Vagina (tissue), 2 donors: ENCODE data around the gene HELZ.
"Not testable (repeated sequence)": the region's sequence is repeated elsewhere in the genome, so short reads cannot be mapped to it uniquely, and the experiment has no call there.

ENCODE experiments used
- CTCF ChIP-seq, 3 experiments: fragments of 450-650 bp in 2 of 3; fragments of 200-600 bp in 1 of 3; sonication (generic) in 1 of 3; IDR thresholded peaks; one replicate each; pipeline ENCODE4 v1.5.1; 2017 to 2019; ENCODE audit warnings: antibody characterized with exemption in 3 of 3, mild to moderate bottlenecking in 2 of 3, moderate library complexity in 2 of 3
- POLR2AphosphoS5 ChIP-seq, 2 donors: sonication (generic); formaldehyde crosslinking; IDR thresholded peaks; one replicate each; pipeline ENCODE4 v1.9.0; 2017; ENCODE audit warnings: antibody characterized with exemption in 2 of 2, mild to moderate bottlenecking in 2 of 2, low read depth in 1 of 2; ENCODE audit not compliant: insufficient read depth in 1 of 2

DNA sequence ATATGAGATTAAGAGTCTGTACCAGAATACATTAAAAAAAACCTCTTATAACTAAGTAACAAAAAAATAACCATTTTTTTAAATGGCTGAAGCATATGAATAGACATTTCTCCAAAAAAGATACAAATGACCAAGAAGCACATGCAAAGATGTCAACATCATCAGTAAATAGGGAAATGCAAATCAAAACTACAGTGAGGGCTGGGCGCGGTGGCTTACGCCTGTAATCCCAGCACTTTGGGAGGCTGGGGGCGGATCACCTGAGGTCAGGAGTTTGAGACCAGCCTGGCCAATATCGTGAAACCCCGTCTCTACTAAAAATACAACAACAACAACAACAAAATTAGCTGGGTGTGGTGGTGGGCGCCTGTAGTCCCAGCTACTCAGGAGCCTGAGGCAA, 140.4 kb downstream of the HELZ start:
- not testable (repeated sequence) for TF ChIP-seq CTCF (IDR thresholded peaks at IDR 0.05); POLR2AphosphoS5 (IDR thresholded peaks at IDR 0.05; ENCODE audit: insufficient read depth in 1 of 2, low read depth in 1 of 2)
